ENCODE measurements around the gene MAPK10.
A peak's percentile ranks its signal among the peaks of the same experiment; 100 is the strongest.
"Not testable (repeated sequence)": the region's sequence is repeated elsewhere in the genome, so short reads cannot be mapped to it uniquely, and the experiment has no call there.

The MAPK10 gene

DNA sequence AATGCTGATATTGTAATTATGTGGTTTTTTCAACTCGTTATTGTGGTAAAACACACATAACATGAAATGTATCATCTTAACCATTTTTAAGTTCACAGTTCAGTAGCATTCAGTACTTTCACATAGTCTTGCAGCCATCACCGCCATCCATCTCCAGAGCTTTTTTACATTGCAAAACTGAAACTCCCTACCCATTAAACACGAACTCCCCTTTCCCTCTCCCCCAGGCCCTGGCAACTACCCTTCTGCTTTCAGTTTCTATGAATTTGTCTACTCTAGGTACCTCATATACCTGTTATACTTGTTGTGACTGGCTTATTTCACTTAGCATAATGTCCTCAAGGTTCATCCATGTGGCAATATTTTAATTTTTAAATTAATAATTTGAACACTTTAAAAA, 380.6 kb downstream of the MAPK10 start:
- TF ChIP-seq, protein P1, sequence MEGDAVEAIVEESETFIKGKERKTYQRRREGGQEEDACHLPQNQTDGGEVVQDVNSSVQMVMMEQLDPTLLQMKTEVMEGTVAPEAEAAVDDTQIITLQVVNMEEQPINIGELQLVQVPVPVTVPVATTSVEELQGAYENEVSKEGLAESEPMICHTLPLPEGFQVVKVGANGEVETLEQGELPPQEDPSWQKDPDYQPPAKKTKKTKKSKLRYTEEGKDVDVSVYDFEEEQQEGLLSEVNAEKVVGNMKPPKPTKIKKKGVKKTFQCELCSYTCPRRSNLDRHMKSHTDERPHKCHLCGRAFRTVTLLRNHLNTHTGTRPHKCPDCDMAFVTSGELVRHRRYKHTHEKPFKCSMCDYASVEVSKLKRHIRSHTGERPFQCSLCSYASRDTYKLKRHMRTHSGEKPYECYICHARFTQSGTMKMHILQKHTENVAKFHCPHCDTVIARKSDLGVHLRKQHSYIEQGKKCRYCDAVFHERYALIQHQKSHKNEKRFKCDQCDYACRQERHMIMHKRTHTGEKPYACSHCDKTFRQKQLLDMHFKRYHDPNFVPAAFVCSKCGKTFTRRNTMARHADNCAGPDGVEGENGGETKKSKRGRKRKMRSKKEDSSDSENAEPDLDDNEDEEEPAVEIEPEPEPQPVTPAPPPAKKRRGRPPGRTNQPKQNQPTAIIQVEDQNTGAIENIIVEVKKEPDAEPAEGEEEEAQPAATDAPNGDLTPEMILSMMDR (IDR thresholded peaks at IDR 0.05; ENCODE audit: extremely low read depth, missing control alignments), result no peak
- DNase-seq (ENCODE audit: low spot score), result no peak

DNA sequence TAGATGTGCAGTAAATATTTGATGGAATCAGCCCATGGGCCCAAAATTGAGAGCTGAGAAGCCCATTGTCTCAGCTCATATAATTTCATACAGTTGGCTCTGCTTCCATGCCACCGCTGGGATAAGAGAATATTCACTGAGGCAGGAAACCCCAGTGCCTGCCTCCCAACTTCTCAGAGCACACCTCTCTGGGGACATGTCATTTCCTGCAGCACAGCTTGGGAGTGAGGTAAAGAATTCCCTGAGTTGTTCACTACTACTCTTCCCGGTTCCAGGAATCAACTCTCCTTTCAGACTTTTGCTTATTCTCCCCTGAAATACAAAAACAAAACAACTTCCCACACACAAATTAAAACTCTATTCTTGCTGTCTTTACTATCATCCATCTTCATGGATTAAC, 389.3 kb downstream of the MAPK10 start:
- TF ChIP-seq, protein P1 (IDR thresholded peaks at IDR 0.05; ENCODE audit: extremely low read depth, missing control alignments), result no peak
- DNase-seq (ENCODE audit: low spot score), result no peak

DNA sequence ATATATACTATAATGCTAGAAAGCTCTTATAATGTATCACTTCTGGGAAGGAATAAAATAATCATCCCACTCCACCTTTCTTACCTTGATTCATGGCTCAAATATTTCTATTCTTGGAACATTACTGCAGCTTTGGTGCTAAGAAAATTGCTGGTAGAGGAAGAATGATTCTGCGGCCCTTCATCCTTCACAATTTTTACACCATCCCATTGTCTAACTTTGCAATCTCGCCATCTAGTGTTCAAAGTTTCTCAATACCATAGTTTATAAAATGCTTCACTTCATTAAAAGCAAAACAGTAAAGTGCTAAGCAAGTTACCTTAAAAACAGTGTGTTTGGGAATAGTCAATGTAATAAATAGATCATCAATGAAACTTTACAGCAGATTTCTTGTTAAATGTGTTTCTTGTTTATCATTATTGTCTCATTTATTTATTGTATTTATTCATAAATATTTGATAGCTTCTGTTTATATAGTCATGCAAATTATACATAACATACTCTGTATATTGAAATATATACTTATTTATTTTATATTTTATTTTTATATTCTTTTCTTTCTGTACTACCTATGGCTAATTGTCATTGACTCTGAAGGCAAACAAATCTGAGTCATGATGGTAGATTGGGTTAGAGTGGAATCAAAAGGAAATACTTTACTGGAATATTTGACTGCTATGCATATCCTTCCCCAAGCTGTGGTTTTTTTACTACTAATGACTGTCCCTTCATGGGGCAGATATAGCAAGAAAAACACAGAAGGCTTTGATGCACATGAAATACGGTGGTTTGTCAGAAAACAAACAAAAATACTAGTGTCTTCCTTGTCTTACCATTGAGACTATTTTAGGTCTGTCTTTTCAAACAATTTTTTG, 390.7 kb downstream of the MAPK10 start:
- TF ChIP-seq, protein P1 (IDR thresholded peaks at IDR 0.05; ENCODE audit: extremely low read depth, missing control alignments), result peak; percentile 16
- peak; percentile 25 for DNase-seq (ENCODE audit: low spot score)

- TF ChIP-seq, protein P1 (IDR thresholded peaks at IDR 0.05; ENCODE audit: extremely low read depth, missing control alignments), result no peak
- DNase-seq (ENCODE audit: low spot score), result no peak
These were observed 392.0 kb downstream of the MAPK10 start for GRCh38 chr4:85967872-85968271.

DNA sequence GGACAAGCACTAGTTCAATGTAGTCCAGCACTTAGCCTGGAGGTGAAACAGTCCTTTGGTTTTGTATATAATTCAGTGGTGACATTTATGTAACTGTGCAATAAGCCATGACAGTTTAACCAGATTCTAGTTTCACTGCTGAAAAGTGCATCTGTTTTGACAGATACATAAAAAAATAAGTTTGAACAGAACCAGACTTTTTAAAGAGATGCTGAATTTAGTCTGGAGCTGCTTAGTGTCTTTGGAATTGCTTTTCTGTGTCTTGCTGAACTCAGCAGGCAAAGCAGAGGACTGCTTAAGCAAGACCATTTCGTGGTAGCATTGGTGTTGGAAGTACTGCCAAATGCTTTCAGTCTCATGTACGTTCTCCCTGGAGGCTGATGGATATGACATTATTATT, 393.5 kb downstream of the MAPK10 start:
- DNase-seq (ENCODE audit: low spot score), result no peak
- TF ChIP-seq, protein P1 (IDR thresholded peaks at IDR 0.05; ENCODE audit: extremely low read depth, missing control alignments), result no peak

DNA sequence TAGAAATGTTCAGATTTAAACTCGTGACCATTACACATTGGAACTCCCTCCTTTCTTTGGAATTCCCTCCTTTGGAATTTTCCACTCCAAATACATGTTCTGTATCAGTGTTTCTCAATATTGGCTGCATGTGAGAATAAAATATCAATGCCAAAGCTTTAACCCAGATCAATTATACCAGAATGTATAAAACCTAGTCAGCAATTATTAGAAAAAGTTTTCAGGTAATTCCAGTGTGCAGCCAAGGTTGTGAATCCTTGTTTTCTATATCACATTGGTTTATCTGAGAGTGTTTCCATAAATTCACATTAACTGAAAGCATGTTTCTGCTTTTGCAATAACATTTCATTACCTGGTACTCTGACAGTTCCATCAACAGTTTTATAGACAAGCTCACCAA, 394.3 kb downstream of the MAPK10 start:
- no peak for DNase-seq (ENCODE audit: low spot score)
- TF ChIP-seq, protein P1 (IDR thresholded peaks at IDR 0.05; ENCODE audit: extremely low read depth, missing control alignments), result no peak

DNA sequence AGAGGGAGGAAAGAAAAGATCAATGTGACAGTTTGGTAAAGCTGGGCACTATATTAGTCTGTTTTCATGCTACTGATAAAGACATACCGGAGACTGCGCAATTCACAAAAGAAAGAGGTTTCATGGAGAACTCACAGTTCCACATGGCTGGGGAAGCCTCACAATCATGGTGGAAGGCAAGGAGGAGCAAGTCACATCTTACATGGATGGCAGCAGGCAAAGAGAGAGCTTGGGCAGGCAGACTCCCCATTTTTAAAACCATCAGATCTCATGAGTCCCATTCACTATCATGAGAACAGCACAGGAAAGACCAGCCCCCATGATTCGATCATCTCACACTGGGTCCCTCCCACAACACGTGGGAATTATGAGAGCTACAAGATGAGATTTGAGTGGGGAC, 394.8 kb downstream of the MAPK10 start:
- not testable (repeated sequence) for DNase-seq (ENCODE audit: low spot score)

GRCh38 chr4:85964298-85964697, 395.6 kb downstream of the MAPK10 start:
- no peak for DNase-seq (ENCODE audit: low spot score)
- TF ChIP-seq, protein P1 (IDR thresholded peaks at IDR 0.05; ENCODE audit: extremely low read depth, missing control alignments), result no peak
